Hepatocyte (in vitro differentiated cells): Measurements from ENCODE around the gene HDAC11.

Experiments used
- CTCF ChIP-seq: fragments of 200-600 bp; sonication (generic); IDR thresholded peaks from 2 replicates; pipeline ENCODE4 v1.5.1; 2016; ENCODE audit warnings: antibody characterized with exemption, mild to moderate bottlenecking; ENCODE audit not compliant: poor library complexity
- EZH2 ChIP-seq: fragments of 200-600 bp; sonication (generic); IDR thresholded peaks from 2 replicates; pipeline ENCODE4 v1.6.1; 2016; ENCODE audit warnings: antibody characterized with exemption, mild to moderate bottlenecking, borderline replicate concordance
- EZH2phosphoT487 ChIP-seq: fragments of 200-600 bp; sonication (generic); IDR thresholded peaks from one replicate; pipeline ENCODE4 v1.6.1; 2018; ENCODE audit warnings: antibody characterized with exemption, mild to moderate bottlenecking, low read depth, moderate library complexity; ENCODE audit not compliant: unreplicated experiment, severe bottlenecking

- TF ChIP-seq CTCF (no peak), EZH2 (no peak), EZH2phosphoT487 (no peak)
Measured at GRCh38 chr3:13474776-13475303, 5.3 kb upstream of the HDAC11 start.
